NB4 (cell line): Measurements from ENCODE around the gene PROM1.

ENCODE experiments used
- MYC ChIP-seq: IDR thresholded peaks from 2 replicates; pipeline ENCODE4 v1.6.1; 2011; ENCODE audit warnings: low read depth, low read length
- POLR2A ChIP-seq: IDR thresholded peaks from 2 replicates; pipeline ENCODE4 v1.6.1; 2011; ENCODE audit warnings: mild to moderate bottlenecking; ENCODE audit not compliant: insufficient read length; ENCODE audit errors: extremely low read depth
- TF ChIP-seq, protein P1 (sequence below): IDR thresholded peaks from one replicate; pipeline ENCODE4 v1.5.1; 2012; ENCODE audit warnings: low read depth, low read length
- TF ChIP-seq, protein P2 (sequence below): IDR thresholded peaks from 2 replicates; pipeline ENCODE4 v1.6.1; 2011; ENCODE audit warnings: low read depth, low read length

GRCh38 chr4:15956179-15956850 is 127.5 kb downstream of the PROM1 start:
- no peak for TF ChIP-seq POLR2A
- TF ChIP-seq, protein P1, sequence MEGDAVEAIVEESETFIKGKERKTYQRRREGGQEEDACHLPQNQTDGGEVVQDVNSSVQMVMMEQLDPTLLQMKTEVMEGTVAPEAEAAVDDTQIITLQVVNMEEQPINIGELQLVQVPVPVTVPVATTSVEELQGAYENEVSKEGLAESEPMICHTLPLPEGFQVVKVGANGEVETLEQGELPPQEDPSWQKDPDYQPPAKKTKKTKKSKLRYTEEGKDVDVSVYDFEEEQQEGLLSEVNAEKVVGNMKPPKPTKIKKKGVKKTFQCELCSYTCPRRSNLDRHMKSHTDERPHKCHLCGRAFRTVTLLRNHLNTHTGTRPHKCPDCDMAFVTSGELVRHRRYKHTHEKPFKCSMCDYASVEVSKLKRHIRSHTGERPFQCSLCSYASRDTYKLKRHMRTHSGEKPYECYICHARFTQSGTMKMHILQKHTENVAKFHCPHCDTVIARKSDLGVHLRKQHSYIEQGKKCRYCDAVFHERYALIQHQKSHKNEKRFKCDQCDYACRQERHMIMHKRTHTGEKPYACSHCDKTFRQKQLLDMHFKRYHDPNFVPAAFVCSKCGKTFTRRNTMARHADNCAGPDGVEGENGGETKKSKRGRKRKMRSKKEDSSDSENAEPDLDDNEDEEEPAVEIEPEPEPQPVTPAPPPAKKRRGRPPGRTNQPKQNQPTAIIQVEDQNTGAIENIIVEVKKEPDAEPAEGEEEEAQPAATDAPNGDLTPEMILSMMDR, result peak; percentile 99
- no peak for TF ChIP-seq MYC
- TF ChIP-seq, protein P2, sequence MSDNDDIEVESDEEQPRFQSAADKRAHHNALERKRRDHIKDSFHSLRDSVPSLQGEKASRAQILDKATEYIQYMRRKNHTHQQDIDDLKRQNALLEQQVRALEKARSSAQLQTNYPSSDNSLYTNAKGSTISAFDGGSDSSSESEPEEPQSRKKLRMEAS, result no peak
